IMR-90 (cell line): Measurements from ENCODE around the gene ANKRD6. TPM values are rescaled to one million over a fixed set of nuclear protein-coding genes. Genes with fewer than 3 reads are reported as not detected.

Experiments
- ATAC-seq: fragments of 200-7000 bp; cut with Tn5 transposase; 2 replicates; pipeline ENCODE4 v1.9.1; 2020; ENCODE audit warnings: low read depth, mild to moderate bottlenecking, moderate library complexity
- BruUV-seq: library from RNA; stranded (reverse); fragments of 400-500 nt; replicated peaks from 2 replicates; lab custom pipeline; 2021; lab: Mats Ljungman, UMichigan
- CTCF ChIA-PET: fragments of 300-600 bp; formaldehyde crosslinking; extraction: SDS; loops from one replicate; lab custom pipeline; 2021; ENCODE audit warnings: antibody characterized with exemption; lab: Yijun Ruan, JAX
- POLR2A ChIA-PET: fragments of 300-600 bp; sonication (Branson Sonifier 250); formaldehyde crosslinking; loops from one replicate; lab custom pipeline; 2022; ENCODE audit warnings: antibody characterized with exemption; ENCODE audit not compliant: unreplicated experiment; lab: Charles Lee
- DNase-seq: peaks from one replicate; pipeline ENCODE4 v3.0.0; 2013
- H2AFZ ChIP-seq: replicated peaks from 2 replicates; pipeline ENCODE3; 2013; ENCODE audit warnings: low read length, mild to moderate bottlenecking; ENCODE audit not compliant: poor library complexity
- H2AK5ac ChIP-seq: 2 replicates; pipeline ENCODE4 v1.6.1; 2013; ENCODE audit warnings: low read depth, low read length, inconsistent platforms
- H2AK9ac ChIP-seq: replicated peaks from 2 replicates; pipeline ENCODE3; 2013; ENCODE audit warnings: mild to moderate bottlenecking, low read depth, low read length, moderate library complexity; ENCODE audit not compliant: poor library complexity
- H2BK120ac ChIP-seq: 2 replicates; pipeline ENCODE4 v1.6.1; 2013; ENCODE audit warnings: low read depth, low read length, inconsistent platforms
- H2BK15ac ChIP-seq: 3 replicates; pipeline ENCODE4 v1.6.1; 2013; ENCODE audit warnings: low read depth, low read length, inconsistent platforms
- H2BK20ac ChIP-seq: 2 replicates; pipeline ENCODE4 v1.6.1; 2013; ENCODE audit warnings: low read depth, mild to moderate bottlenecking, inconsistent platforms, low read length, moderate library complexity
- H2BK5ac ChIP-seq: 2 replicates; pipeline ENCODE4 v1.6.1; 2013; ENCODE audit warnings: mild to moderate bottlenecking, low read depth, low read length, inconsistent platforms; ENCODE audit not compliant: poor library complexity, severe bottlenecking
- H3K14ac ChIP-seq: replicated peaks from 2 replicates; pipeline ENCODE4 v1.6.1; 2013; ENCODE audit warnings: low read depth, low read length, inconsistent platforms
- H3K18ac ChIP-seq: 2 replicates; pipeline ENCODE4 v1.6.1; 2013; ENCODE audit warnings: low read depth, low read length, control low read depth
- H3K23ac ChIP-seq: 2 replicates; pipeline ENCODE4 v1.6.1; 2013; ENCODE audit warnings: low read depth, low read length, inconsistent platforms
- H3K27ac ChIP-seq: 2 replicates; pipeline ENCODE4 v1.5.1; 2013; ENCODE audit warnings: mild to moderate bottlenecking, control low read depth, low read length; ENCODE audit not compliant: insufficient read depth
- H3K27me3 ChIP-seq: 2 replicates; pipeline ENCODE4 v1.6.1; 2013; ENCODE audit warnings: low read length; ENCODE audit not compliant: control insufficient read depth, insufficient read depth
- H3K36me3 ChIP-seq: 2 replicates; pipeline ENCODE4 v1.6.1; 2013; ENCODE audit warnings: low read length, mixed read lengths; ENCODE audit not compliant: control insufficient read depth, insufficient read depth
- H3K4ac ChIP-seq: 2 replicates; pipeline ENCODE4 v1.6.1; 2013; ENCODE audit warnings: low read depth, low read length, inconsistent platforms
- H3K4me1 ChIP-seq: 2 replicates; pipeline ENCODE4 v1.6.1; 2013; ENCODE audit warnings: low read length, mixed read lengths; ENCODE audit not compliant: control insufficient read depth, insufficient read depth
- H3K4me2 ChIP-seq: 2 replicates; pipeline ENCODE4 v1.6.1; 2013; ENCODE audit warnings: low read depth, mild to moderate bottlenecking, control low read depth, low read length, moderate library complexity
- H3K4me3 ChIP-seq: 2 replicates; pipeline ENCODE4 v1.5.1; 2013; ENCODE audit warnings: low read depth, mild to moderate bottlenecking, control low read depth, low read length, moderate library complexity; ENCODE audit not compliant: insufficient read depth
- H3K56ac ChIP-seq: 2 replicates; pipeline ENCODE4 v1.6.1; 2013; ENCODE audit warnings: low read length, inconsistent platforms; ENCODE audit not compliant: insufficient read depth; ENCODE audit errors: extremely low read depth
- H3K79me1 ChIP-seq, 2 experiments: 2 replicates each; pipeline ENCODE4 v1.6.1; 2013; ENCODE audit warnings: low read length in 2 of 2, inconsistent platforms in 1 of 2, low read depth in 1 of 2
- H3K9ac ChIP-seq: 2 replicates; pipeline ENCODE4 v1.6.1; 2013; ENCODE audit warnings: low read depth, low read length, control low read depth
- H3K9me1 ChIP-seq: 2 replicates; pipeline ENCODE4 v1.6.1; 2013; ENCODE audit warnings: low read length, inconsistent platforms; ENCODE audit not compliant: insufficient read depth
- H3K9me3 ChIP-seq: 2 replicates; pipeline ENCODE4 v1.6.1; 2013; ENCODE audit warnings: low read length; ENCODE audit not compliant: control insufficient read depth, insufficient read depth
- H4K20me1 ChIP-seq: 2 replicates; pipeline ENCODE4 v1.6.1; 2013; ENCODE audit warnings: low read length, inconsistent platforms; ENCODE audit not compliant: insufficient read depth
- H4K5ac ChIP-seq: 2 replicates; pipeline ENCODE4 v1.6.1; 2013; ENCODE audit warnings: mild to moderate bottlenecking, low read depth, low read length, control low read depth
- H4K8ac ChIP-seq, 2 experiments: 2 replicates each; pipeline ENCODE4 v1.6.1; 2013; ENCODE audit warnings: low read depth in 2 of 2, low read length in 2 of 2, control low read depth in 1 of 2, inconsistent platforms in 1 of 2
- H4K91ac ChIP-seq: 2 replicates; pipeline ENCODE4 v1.6.1; 2013; ENCODE audit warnings: low read depth, low read length, inconsistent platforms; ENCODE audit not compliant: insufficient read depth
- BHLHE40 ChIP-seq: fragments of 150-350 bp; IDR thresholded peaks from 2 replicates; pipeline ENCODE4 v1.6.1; 2016; ENCODE audit warnings: mild to moderate bottlenecking, low read depth, low read length
- CEBPB ChIP-seq: IDR thresholded peaks from 2 replicates; pipeline ENCODE4 v1.6.1; 2012; ENCODE audit warnings: low read depth, low read length, improper control_type of control experiment
- CHD1 ChIP-seq: IDR thresholded peaks from 2 replicates; pipeline ENCODE4 v1.6.1; 2012; ENCODE audit warnings: low read depth, low read length, improper control_type of control experiment
- CTCF ChIP-seq: conservative IDR thresholded peaks from 2 replicates; pipeline ENCODE4 v1.5.1; 2012; ENCODE audit warnings: mild to moderate bottlenecking, low read depth, low read length, improper control_type of control experiment
- ELK1 ChIP-seq: fragments of 150-350 bp; IDR thresholded peaks from 2 replicates; pipeline ENCODE4 v1.6.1; 2016; ENCODE audit warnings: low read depth, mild to moderate bottlenecking, low read length, moderate library complexity, borderline replicate concordance
- FOS ChIP-seq: fragments of 150-350 bp; IDR thresholded peaks from 2 replicates; pipeline ENCODE4 v1.6.1; 2016; ENCODE audit warnings: low read depth, low read length
- MAFK ChIP-seq: IDR thresholded peaks from 2 replicates; pipeline ENCODE4 v1.6.1; 2012; ENCODE audit warnings: low read depth, low read length, improper control_type of control experiment
- MAZ ChIP-seq: IDR thresholded peaks from 2 replicates; pipeline ENCODE4 v1.6.1; 2012; ENCODE audit warnings: low read depth, mild to moderate bottlenecking, low read length, improper control_type of control experiment, moderate library complexity, borderline replicate concordance
- MXI1 ChIP-seq: IDR thresholded peaks from 2 replicates; pipeline ENCODE4 v1.6.1; 2012; ENCODE audit warnings: low read depth, mild to moderate bottlenecking, low read length, moderate library complexity, borderline replicate concordance
- NFE2L2 ChIP-seq: fragments of 150-350 bp; IDR thresholded peaks from 2 replicates; pipeline ENCODE4 v1.6.1; 2016; ENCODE audit warnings: low read depth, mild to moderate bottlenecking, low read length
- POLR2A ChIP-seq: IDR thresholded peaks from 2 replicates; pipeline ENCODE4 v1.6.1; 2012; ENCODE audit warnings: mild to moderate bottlenecking, low read depth, low read length
- RAD21 ChIP-seq: IDR thresholded peaks from 2 replicates; pipeline ENCODE4 v1.6.1; 2012; ENCODE audit warnings: low read length, improper control_type of control experiment
- RCOR1 ChIP-seq: IDR thresholded peaks from 2 replicates; pipeline ENCODE4 v1.6.1; 2012; ENCODE audit warnings: mild to moderate bottlenecking, low read length, improper control_type of control experiment; ENCODE audit not compliant: insufficient replicate concordance
- RFX5 ChIP-seq: IDR thresholded peaks from 2 replicates; pipeline ENCODE4 v1.8.0; 2012; ENCODE audit warnings: low read depth, mild to moderate bottlenecking, low read length, moderate library complexity
- SMC3 ChIP-seq: fragments of 150-350 bp; IDR thresholded peaks from 2 replicates; pipeline ENCODE4 v1.6.1; 2016; ENCODE audit warnings: low read depth, mild to moderate bottlenecking, antibody characterized with exemption, low read length, moderate library complexity
- USF2 ChIP-seq: fragments of 150-350 bp; IDR thresholded peaks from 2 replicates; pipeline ENCODE4 v1.6.1; 2017; ENCODE audit warnings: mild to moderate bottlenecking, antibody characterized with exemption, low read length, low read depth
- WGBS, 2 experiments: methylation state at CpG; one replicate each; pipeline versions ENCODE4 v1.1.5 to v1.1.7; 2013; ENCODE audit warnings: missing lambda C conversion rate in 2 of 2; ENCODE audit not compliant: insufficient read length in 1 of 2; ENCODE audit errors: extremely low coverage in 2 of 2; 5-methylcytosine and 5-hydroxymethylcytosine counted together
- dilution Hi-C: fragments of 300-500 bp; cut with HindIII; formaldehyde crosslinking; loops from one replicate; pipeline ENCODE4 v1.14.3; 2018; ENCODE audit warnings: low sequenced_read_pairs; ENCODE audit not compliant: unreplicated experiment
- in situ Hi-C: fragments of 300-500 bp; cut with MboI; formaldehyde crosslinking; loops from 3 replicates; pipeline ENCODE4 v1.14.3; 2019; ENCODE audit warnings: low sequenced_read_pairs, inconsistent platforms, mixed read lengths
- intact Hi-C: fragments of 100-400 bp; cut with micrococcal nuclease; formaldehyde crosslinking; loops from 2 replicates; pipeline ENCODE4 v1.10.0; 2022
- polyA plus RNA-seq, 3 experiments: library from polyadenylated mRNA; depleted of rRNA; stranded (reverse); fragments of >200 nt; gene quantifications; 2 replicates each; pipeline ENCODE4 v1.2.3, GENCODE V29; 2012; ENCODE audit warnings: low replicate concordance in 1 of 3
- total RNA-seq: library from RNA; depleted of rRNA; stranded (reverse); fragments of >200 nt; gene quantifications from 2 replicates; pipeline ENCODE4 v1.2.3, GENCODE V29; 2012

Gene ANKRD6
- total and polyA plus RNA-seq, 2 of the 4 experiments (the other 2 are of a cell fraction), result 0.12 to 0.18 TPM

GRCh38 chr6:89591745-89592144 is 158.8 kb downstream of the ANKRD6 start:
- H2BK20ac ChIP-seq, result no peak overlapping the region
- no peak for ATAC-seq
- no peak overlapping the region for H3K14ac ChIP-seq
- no peak overlapping the region for H3K56ac ChIP-seq
- H4K8ac ChIP-seq, result no peak overlapping the region
- H2BK15ac ChIP-seq, result no peak overlapping the region
- no peaks in the 10 kb centered on the region for H3K4me1 ChIP-seq
- no peak overlapping the region for H4K91ac ChIP-seq
- POLR2A ChIA-PET, result no interaction called here
- no peak overlapping the region for H2BK120ac ChIP-seq
- no peak overlapping the region for H2AK9ac ChIP-seq
- CTCF ChIA-PET, result no interaction called here
- H3K27me3 ChIP-seq, result no peaks in the 10 kb centered on the region; the same call in 1 of the 2 replicates
- no peak overlapping the region for H3K4me3 ChIP-seq
- in situ Hi-C loops, result no loop called here
- no peak for TF ChIP-seq USF2
- no peak for TF ChIP-seq RCOR1
- no peak for TF ChIP-seq FOS
- no peak for TF ChIP-seq RAD21
- TF ChIP-seq NFE2L2, result no peak
- TF ChIP-seq CHD1, result no peak
- TF ChIP-seq BHLHE40, result no peak
- no peak for TF ChIP-seq MXI1
- no peak for TF ChIP-seq MAZ
- no peak for TF ChIP-seq CEBPB
- TF ChIP-seq RFX5, result no peak
- TF ChIP-seq MAFK, result no peak
- TF ChIP-seq ELK1, result no peak
- TF ChIP-seq SMC3, result no peak
- no peak for TF ChIP-seq CTCF
- TF ChIP-seq POLR2A, result no peak
- H3K9ac ChIP-seq, result no peak overlapping the region
- H2BK5ac ChIP-seq, result no peak overlapping the region
- BruUV-seq, result no TSS peak
- no peak overlapping the region for H2AK5ac ChIP-seq
- H3K79me1 ChIP-seq, result no peaks in the 10 kb centered on the region
- no peaks in the 10 kb centered on the region for H3K36me3 ChIP-seq
- no peak for DNase-seq
- H3K18ac ChIP-seq, result no peak overlapping the region
- H2AFZ ChIP-seq, result no peak overlapping the region
- no CpG with 5 or more reads among the region's 4 CpGs for WGBS, 2 experiments
- no peaks in the 10 kb centered on the region for H4K20me1 ChIP-seq
- H4K5ac ChIP-seq, result no peak overlapping the region
- intact Hi-C loops, result no loop called here
- H3K4me2 ChIP-seq, result no peak overlapping the region
- dilution Hi-C loops, result no loop called here
- no peak overlapping the region for H3K4ac ChIP-seq
- no peak overlapping the region for H3K27ac ChIP-seq
- H3K9me3 ChIP-seq, result no peaks in the 10 kb centered on the region
- no peak overlapping the region for H3K23ac ChIP-seq
- H3K9me1 ChIP-seq, result 0 out of 2 replicates have a peak, but pooled peaks cover 4% of the 10 kb centered on the region
